Measurements from ENCODE around the gene PSD.

Gene PSD

DNA sequence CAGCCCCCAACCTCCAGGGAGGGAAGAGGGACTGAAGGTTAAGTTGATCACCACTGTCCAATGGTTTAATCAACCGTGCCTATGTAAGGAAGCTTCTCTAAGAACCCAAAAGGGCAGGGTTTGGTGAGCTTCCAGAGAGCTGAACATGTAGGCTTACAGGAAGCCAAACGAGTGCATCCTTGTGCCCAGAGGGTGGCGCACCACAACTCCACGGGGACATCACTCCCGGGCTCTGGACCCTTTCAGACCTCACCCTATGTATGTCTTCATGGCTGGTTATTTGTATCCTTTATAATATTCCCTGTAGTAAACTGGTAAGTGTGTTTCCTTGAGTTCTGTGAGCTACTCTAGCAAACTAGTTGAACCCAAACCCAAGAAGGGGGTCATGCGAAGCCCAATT lies 34.5 kb downstream of the PSD start:
- no peak overlapping the region for H3K9ac ChIP-seq (ENCODE audit: insufficient read length)
- DNase-seq (ENCODE audit: low read depth, low spot score): no peak
- TF ChIP-seq FOXP2 (optimal IDR thresholded peaks at IDR 0.05; ENCODE audit: control extremely low read depth, extremely low read length, insufficient read depth): no peak
- no peak for TF ChIP-seq POLR2AphosphoS5 (IDR thresholded peaks at IDR 0.05; ENCODE audit: borderline replicate concordance, low read depth, low read length)
- TF ChIP-seq EZH2 (IDR thresholded peaks at IDR 0.05): no peak
- no peaks in the 10 kb centered on the region for H3K9me3 ChIP-seq (ENCODE audit: low read depth, low read length)
- no peak overlapping the region for H3K4me3 ChIP-seq
- no peak overlapping the region for H3K27ac ChIP-seq
- H3K36me3 ChIP-seq (ENCODE audit: insufficient read depth, low read length): no peaks in the 10 kb centered on the region; the same call in 1 of the 2 replicates

DNA sequence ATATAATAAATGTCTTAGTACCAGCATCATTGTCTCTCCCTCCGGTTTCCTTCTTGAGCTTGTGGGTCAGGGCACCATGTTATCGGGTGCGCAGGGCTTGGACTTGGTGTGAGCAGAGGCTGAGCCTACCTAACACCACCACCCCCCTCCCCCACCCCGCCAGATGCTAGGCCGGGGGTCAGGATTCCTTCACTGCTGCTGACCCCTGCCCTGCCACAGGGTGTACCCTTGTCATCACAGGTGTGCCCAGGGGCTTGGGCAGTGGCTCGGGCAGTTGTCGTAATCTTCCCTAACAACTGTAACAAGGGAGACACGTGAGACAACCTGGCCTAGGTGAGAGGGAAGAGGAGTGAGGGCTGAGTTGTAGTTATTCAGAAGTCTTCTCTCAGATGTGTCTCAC lies 35.7 kb downstream of the PSD start:
- Histone ChIP-seq H3K36me3 (ENCODE audit: insufficient read depth, low read length) (no peaks in the 10 kb centered on the region; the same call in 1 of the 2 replicates), H3K27ac (no peak overlapping the region), H3K9ac (ENCODE audit: insufficient read length) (no peak overlapping the region), H3K9me3 (ENCODE audit: low read depth, low read length) (no peaks in the 10 kb centered on the region), H3K4me3 (no peak overlapping the region)
- DNase-seq (ENCODE audit: low read depth, low spot score): no peak
- TF ChIP-seq POLR2AphosphoS5 (IDR thresholded peaks at IDR 0.05; ENCODE audit: borderline replicate concordance, low read depth, low read length) (no peak), FOXP2 (optimal IDR thresholded peaks at IDR 0.05; ENCODE audit: control extremely low read depth, extremely low read length, insufficient read depth) (no peak), EZH2 (IDR thresholded peaks at IDR 0.05) (no peak)

DNA sequence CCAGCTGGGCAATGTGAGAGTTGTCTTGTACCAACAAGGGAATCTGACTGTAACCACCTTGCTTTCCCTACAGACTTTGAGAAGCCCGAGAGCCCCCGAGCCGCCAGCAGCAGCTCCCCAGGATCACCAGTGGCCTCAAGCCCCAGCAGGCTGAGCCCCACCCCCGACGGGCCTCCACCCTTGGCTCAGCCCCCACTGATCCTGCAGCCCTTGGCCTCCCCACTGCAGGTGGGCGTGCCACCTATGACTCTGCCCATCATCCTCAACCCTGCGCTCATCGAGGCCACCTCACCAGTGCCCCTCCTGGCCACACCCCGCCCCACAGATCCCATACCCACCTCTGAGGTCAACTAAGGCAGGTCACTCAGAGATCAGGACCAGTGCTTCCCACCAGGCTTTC lies 36.6 kb downstream of the PSD start:
- DNase-seq (ENCODE audit: low read depth, low spot score): no peak
- no peaks in the 10 kb centered on the region; the same call in 1 of the 2 replicates for H3K36me3 ChIP-seq (ENCODE audit: insufficient read depth, low read length)
- TF ChIP-seq POLR2AphosphoS5 (IDR thresholded peaks at IDR 0.05; ENCODE audit: borderline replicate concordance, low read depth, low read length): no peak
- no peak for TF ChIP-seq FOXP2 (optimal IDR thresholded peaks at IDR 0.05; ENCODE audit: control extremely low read depth, extremely low read length, insufficient read depth)
- TF ChIP-seq EZH2 (IDR thresholded peaks at IDR 0.05): no peak
- no peaks in the 10 kb centered on the region for H3K9me3 ChIP-seq (ENCODE audit: low read depth, low read length)
- no peak overlapping the region for H3K27ac ChIP-seq
- H3K4me3 ChIP-seq: no peak overlapping the region
- H3K9ac ChIP-seq (ENCODE audit: insufficient read length): no peak overlapping the region

DNA sequence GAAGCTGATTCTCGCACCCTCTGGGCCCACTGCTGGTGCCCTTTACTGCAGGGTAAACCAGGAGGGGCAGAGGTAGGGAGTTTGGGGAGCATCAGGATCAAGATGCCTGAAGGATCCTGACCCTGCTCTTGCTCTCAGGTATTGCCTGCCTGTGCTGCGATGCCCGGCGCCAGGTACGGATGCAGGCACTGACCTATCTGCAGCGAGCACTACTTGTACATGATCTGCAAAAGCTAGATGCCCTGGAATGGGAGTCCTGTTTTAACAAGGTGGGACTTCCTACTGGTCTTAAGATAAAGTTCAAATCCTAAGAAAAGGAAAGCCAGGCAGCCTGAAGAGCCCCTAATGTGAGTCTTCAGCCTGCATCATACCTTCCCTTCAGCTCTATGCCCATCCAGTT lies 39.2 kb downstream of the PSD start:
- Histone ChIP-seq H3K9me3 (ENCODE audit: low read depth, low read length) (no peaks in the 10 kb centered on the region), H3K9ac (ENCODE audit: insufficient read length) (no peak overlapping the region), H3K4me3 (no peak overlapping the region), H3K27ac (no peak overlapping the region), H3K36me3 (ENCODE audit: insufficient read depth, low read length) (no peaks in the 10 kb centered on the region; the same call in 1 of the 2 replicates)
- DNase-seq (ENCODE audit: low read depth, low spot score): no peak
- TF ChIP-seq EZH2 (IDR thresholded peaks at IDR 0.05) (no peak), FOXP2 (optimal IDR thresholded peaks at IDR 0.05; ENCODE audit: control extremely low read depth, extremely low read length, insufficient read depth) (no peak), POLR2AphosphoS5 (IDR thresholded peaks at IDR 0.05; ENCODE audit: borderline replicate concordance, low read depth, low read length) (no peak)

DNA sequence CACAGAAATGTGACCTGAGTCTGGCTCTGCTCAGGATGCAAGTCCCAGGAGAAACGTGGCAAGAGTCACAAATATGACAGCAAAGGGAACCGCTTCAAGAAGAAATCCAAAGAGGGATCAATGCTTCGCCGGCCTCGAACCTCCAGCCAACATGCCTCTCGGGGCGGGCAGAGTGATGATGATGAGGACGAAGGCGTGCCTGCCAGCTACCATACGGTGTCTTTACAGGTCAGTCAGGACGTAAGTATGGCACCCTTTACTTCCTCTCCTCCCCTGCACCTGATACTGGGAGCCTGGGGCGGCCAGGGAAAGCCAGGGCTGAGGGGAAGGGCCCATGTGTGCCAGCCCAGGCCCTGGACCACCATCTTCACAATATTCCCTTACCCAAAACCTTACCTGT lies 41.7 kb downstream of the PSD start:
- no peaks in the 10 kb centered on the region for H3K9me3 ChIP-seq (ENCODE audit: low read depth, low read length)
- H3K4me3 ChIP-seq: no peak overlapping the region
- no peak for DNase-seq (ENCODE audit: low read depth, low spot score)
- H3K27ac ChIP-seq: no peak overlapping the region
- TF ChIP-seq FOXP2 (optimal IDR thresholded peaks at IDR 0.05; ENCODE audit: control extremely low read depth, extremely low read length, insufficient read depth): no peak
- no peak for TF ChIP-seq POLR2AphosphoS5 (IDR thresholded peaks at IDR 0.05; ENCODE audit: borderline replicate concordance, low read depth, low read length)
- TF ChIP-seq EZH2 (IDR thresholded peaks at IDR 0.05): no peak
- no peak overlapping the region for H3K9ac ChIP-seq (ENCODE audit: insufficient read length)
- H3K36me3 ChIP-seq (ENCODE audit: insufficient read depth, low read length): no peaks in the 10 kb centered on the region; the same call in 1 of the 2 replicates

DNA sequence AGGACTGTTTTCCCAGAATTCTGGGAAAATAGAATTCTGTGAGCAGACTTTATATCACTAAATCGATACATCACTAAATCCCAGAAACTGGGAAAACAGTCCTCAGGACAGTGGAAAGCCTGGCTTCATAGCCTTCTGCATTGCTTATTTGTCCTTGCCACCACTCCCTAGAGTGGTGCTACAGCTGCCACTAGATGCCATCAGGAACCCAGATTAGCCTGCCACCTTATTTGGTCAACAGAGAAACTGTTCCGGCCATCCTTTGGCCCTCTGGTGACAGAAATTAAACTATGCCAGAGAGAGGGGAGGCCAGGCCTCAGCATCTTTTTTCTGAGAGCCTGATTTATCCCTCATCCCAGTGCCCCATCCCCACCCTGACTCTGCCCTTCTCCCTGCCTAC lies 42.7 kb downstream of the PSD start:
- Histone ChIP-seq H3K36me3 (ENCODE audit: insufficient read depth, low read length) (peaks cover under 1% of the 10 kb centered on the region; the same call in 1 of the 2 replicates), H3K9me3 (ENCODE audit: low read depth, low read length) (no peaks in the 10 kb centered on the region), H3K9ac (ENCODE audit: insufficient read length) (no peak overlapping the region), H3K27ac (no peak overlapping the region), H3K4me3 (no peak overlapping the region)
- no peak for TF ChIP-seq POLR2AphosphoS5 (IDR thresholded peaks at IDR 0.05; ENCODE audit: borderline replicate concordance, low read depth, low read length)
- no peak for TF ChIP-seq FOXP2 (optimal IDR thresholded peaks at IDR 0.05; ENCODE audit: control extremely low read depth, extremely low read length, insufficient read depth)
- no peak for TF ChIP-seq EZH2 (IDR thresholded peaks at IDR 0.05)
- no peak for DNase-seq (ENCODE audit: low read depth, low spot score)

DNA sequence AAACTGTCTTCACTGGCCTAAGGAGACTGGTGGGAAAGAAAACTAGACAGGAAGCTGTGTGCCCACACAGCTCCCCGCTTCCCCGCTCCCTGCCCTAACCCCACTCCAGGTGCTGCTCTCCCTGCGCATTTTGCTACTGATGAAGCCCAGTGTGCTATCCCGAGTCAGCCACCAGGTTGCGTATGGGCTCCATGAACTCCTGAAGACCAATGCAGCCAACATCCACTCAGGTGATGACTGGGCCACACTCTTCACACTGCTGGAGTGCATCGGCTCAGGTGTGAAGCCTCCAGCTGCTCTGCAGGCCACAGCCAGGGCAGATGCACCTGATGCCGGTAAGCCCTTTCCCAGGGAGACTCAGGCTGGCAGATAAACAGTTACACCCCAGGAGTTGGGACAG lies 43.3 kb downstream of the PSD start:
- no peak for DNase-seq (ENCODE audit: low read depth, low spot score)
- Histone ChIP-seq H3K9me3 (ENCODE audit: low read depth, low read length) (no peaks in the 10 kb centered on the region), H3K36me3 (ENCODE audit: insufficient read depth, low read length) (peaks cover 3% of the 10 kb centered on the region; the same call in 1 of the 2 replicates), H3K9ac (ENCODE audit: insufficient read length) (no peak overlapping the region), H3K4me3 (no peak overlapping the region), H3K27ac (no peak overlapping the region)
- TF ChIP-seq FOXP2 (optimal IDR thresholded peaks at IDR 0.05; ENCODE audit: control extremely low read depth, extremely low read length, insufficient read depth) (no peak), EZH2 (IDR thresholded peaks at IDR 0.05) (no peak), POLR2AphosphoS5 (IDR thresholded peaks at IDR 0.05; ENCODE audit: borderline replicate concordance, low read depth, low read length) (no peak)

DNA sequence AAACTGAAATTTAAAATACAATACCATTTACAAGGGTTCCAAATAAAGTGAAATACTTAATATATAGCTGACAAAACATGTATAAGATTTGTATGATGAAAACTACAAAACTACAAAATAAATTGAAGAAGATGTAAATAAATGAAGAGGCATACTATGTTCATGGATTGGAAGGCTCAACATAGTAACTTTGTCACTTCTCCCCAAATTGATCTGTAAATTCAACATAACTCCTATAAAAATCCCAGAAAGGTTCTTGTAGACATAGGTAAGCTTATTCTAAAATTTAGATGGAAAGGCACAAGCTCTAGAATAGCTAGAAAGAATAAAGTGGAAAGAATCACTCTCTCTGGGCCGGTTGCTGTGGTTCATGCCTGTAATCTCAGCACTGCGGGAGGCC lies 47.3 kb downstream of the PSD start:
- TF ChIP-seq POLR2AphosphoS5 (IDR thresholded peaks at IDR 0.05; ENCODE audit: borderline replicate concordance, low read depth, low read length) (no peak), FOXP2 (optimal IDR thresholded peaks at IDR 0.05; ENCODE audit: control extremely low read depth, extremely low read length, insufficient read depth) (no peak), EZH2 (IDR thresholded peaks at IDR 0.05) (no peak)
- Histone ChIP-seq H3K27ac (no peak overlapping the region), H3K9ac (ENCODE audit: insufficient read length) (no peak overlapping the region), H3K4me3 (no peak overlapping the region), H3K9me3 (ENCODE audit: low read depth, low read length) (no peaks in the 10 kb centered on the region), H3K36me3 (ENCODE audit: insufficient read depth, low read length) (peaks cover 3% of the 10 kb centered on the region; the same call in 1 of the 2 replicates)
- no peak for DNase-seq (ENCODE audit: low read depth, low spot score)

DNA sequence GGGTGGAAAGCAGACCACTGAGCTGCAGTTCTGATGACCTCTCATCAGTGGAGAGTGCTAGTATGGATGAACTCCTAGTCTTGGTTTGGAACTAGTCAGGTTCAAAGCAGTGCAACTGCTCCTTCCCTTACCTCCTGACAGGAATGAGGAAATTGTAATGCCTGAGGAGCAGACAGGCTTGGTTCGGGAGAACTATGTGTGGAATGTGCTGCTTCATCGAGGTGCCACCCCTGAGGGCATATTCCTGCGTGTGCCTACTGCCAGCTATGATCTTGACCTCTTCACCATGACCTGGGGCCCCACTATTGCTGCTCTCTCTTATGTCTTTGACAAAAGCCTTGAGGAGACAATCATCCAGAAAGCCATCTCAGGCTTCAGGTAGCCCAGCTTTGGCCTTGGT lies 50.5 kb downstream of the PSD start:
- no peak for DNase-seq (ENCODE audit: low read depth, low spot score)
- Histone ChIP-seq H3K9ac (ENCODE audit: insufficient read length) (no peak overlapping the region), H3K9me3 (ENCODE audit: low read depth, low read length) (no peaks in the 10 kb centered on the region), H3K36me3 (ENCODE audit: insufficient read depth, low read length) (peaks cover 3% of the 10 kb centered on the region; the same call in 1 of the 2 replicates), H3K27ac (no peak overlapping the region), H3K4me3 (no peak overlapping the region)
- TF ChIP-seq EZH2 (IDR thresholded peaks at IDR 0.05) (no peak), FOXP2 (optimal IDR thresholded peaks at IDR 0.05; ENCODE audit: control extremely low read depth, extremely low read length, insufficient read depth) (no peak), POLR2AphosphoS5 (IDR thresholded peaks at IDR 0.05; ENCODE audit: borderline replicate concordance, low read depth, low read length) (no peak)

Measured in SK-N-MC (cell line).